Measurements from ENCODE around the gene PGM1. TPM values are rescaled to one million over a fixed set of nuclear protein-coding genes. Genes with fewer than 3 reads are reported as not detected.

The PGM1 gene
- total RNA-seq, 4 donors from 2014 or later = 49.4 to 73.9 (median 61.5) TPM

DNA sequence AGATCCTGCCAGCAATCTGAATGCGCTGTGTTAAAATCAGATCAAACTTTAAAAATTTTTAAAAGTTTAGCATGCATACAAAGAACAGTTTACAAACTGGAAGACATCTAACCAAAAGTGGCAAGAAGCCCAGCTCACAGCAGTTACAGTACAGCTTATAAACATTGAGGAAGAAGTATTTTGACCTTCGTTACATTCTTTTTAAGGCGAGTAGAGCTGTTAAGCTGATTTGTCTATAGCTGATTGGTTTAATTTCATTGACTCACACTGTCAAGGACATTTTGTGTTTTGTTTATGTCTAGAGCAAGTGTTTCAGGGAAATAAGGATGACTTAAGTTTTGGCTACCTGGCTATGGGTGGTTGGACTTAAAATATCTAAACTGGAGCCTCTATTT lies 3.0 kb upstream of the PGM1 start:
- Histone ChIP-seq H3K4me3 (no peak overlapping the region), H3K9me3 (no peaks in the 10 kb centered on the region), H3K27ac (replicated peaks in 1 of 4) (peak overlapping the region in 2 of 4 donors; percentile 16 to 27), H3K4me1 (peaks cover 5 to 25% (median 22%) of the 10 kb centered on the region in 4 donors), H3K27me3 (no peaks in the 10 kb centered on the region), H3K36me3 (no peaks in the 10 kb centered on the region)
- 41% methylated on average over 3 of the region's 3 CpGs for WGBS
- TF ChIP-seq POLR2A (IDR thresholded peaks at IDR 0.05; ENCODE audit: low read depth) = no peak
- no peak for TF ChIP-seq POLR2AphosphoS5 (IDR thresholded peaks at IDR 0.05)
- no peak for TF ChIP-seq EP300 (IDR thresholded peaks at IDR 0.05)
- TF ChIP-seq, protein P1, sequence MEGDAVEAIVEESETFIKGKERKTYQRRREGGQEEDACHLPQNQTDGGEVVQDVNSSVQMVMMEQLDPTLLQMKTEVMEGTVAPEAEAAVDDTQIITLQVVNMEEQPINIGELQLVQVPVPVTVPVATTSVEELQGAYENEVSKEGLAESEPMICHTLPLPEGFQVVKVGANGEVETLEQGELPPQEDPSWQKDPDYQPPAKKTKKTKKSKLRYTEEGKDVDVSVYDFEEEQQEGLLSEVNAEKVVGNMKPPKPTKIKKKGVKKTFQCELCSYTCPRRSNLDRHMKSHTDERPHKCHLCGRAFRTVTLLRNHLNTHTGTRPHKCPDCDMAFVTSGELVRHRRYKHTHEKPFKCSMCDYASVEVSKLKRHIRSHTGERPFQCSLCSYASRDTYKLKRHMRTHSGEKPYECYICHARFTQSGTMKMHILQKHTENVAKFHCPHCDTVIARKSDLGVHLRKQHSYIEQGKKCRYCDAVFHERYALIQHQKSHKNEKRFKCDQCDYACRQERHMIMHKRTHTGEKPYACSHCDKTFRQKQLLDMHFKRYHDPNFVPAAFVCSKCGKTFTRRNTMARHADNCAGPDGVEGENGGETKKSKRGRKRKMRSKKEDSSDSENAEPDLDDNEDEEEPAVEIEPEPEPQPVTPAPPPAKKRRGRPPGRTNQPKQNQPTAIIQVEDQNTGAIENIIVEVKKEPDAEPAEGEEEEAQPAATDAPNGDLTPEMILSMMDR (IDR thresholded peaks at IDR 0.05) = no peak
- intact Hi-C loops (cut with DNase I) = no loop called here
- no peak for DNase-seq (ENCODE audit: extremely low spot score)

DNA sequence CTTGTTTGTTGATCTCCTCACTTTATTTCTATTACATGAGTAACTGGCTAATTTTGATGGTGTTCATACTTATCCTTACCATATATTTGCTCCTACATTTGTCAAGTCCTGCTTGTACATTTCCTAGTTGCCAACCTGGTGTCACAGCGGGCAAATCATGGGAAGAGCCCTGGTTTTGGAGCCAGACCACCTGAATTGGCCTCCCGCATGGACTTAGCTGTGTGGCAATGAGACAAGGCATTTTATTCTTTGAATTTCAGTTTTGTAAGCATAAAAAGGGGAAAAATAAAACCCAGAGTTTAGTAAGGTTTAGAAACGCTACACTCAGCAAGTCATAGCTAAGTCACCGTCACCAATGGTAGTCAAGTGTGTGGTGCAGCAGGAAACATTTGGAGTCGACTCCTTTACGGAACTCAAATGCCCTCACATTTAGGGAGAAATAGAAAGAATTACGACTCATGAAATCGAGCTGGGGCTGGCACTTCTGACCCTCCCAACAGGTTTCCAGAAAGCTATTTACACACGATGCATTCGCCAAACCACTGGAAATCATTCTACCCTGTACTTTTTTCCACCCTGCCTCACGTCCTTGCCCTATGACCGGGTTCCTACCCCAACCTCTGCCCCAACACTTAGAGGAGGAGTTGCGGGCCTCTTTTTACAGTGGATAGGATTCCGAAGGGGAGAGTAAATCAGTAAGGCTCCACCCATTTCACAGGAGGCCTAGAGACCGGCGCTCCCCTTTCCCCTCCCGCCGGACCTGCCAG lies 492 bp upstream of the PGM1 start:
- TF ChIP-seq EP300 (IDR thresholded peaks at IDR 0.05) (no peak), POLR2AphosphoS5 (IDR thresholded peaks at IDR 0.05) (no peak), POLR2A (IDR thresholded peaks at IDR 0.05; ENCODE audit: low read depth) (no peak)
- TF ChIP-seq, protein P1 (IDR thresholded peaks at IDR 0.05) = no peak
- no peak for DNase-seq (ENCODE audit: extremely low spot score)
- Histone ChIP-seq H3K27me3 (no peaks in the 10 kb centered on the region), H3K27ac (replicated peaks in 1 of 4) (peak overlapping the region; percentile 89 to 93 (median 92)), H3K4me3 (peak overlapping the region; percentile 84 to 95 (median 91)), H3K36me3 (no peaks in the 10 kb centered on the region), H3K4me1 (peaks cover 8 to 25% (median 22%) of the 10 kb centered on the region in 4 donors), H3K9me3 (no peaks in the 10 kb centered on the region)
- 41% methylated on average over 14 of the region's 18 CpGs for WGBS
- intact Hi-C loops (cut with DNase I) = no loop called here

DNA sequence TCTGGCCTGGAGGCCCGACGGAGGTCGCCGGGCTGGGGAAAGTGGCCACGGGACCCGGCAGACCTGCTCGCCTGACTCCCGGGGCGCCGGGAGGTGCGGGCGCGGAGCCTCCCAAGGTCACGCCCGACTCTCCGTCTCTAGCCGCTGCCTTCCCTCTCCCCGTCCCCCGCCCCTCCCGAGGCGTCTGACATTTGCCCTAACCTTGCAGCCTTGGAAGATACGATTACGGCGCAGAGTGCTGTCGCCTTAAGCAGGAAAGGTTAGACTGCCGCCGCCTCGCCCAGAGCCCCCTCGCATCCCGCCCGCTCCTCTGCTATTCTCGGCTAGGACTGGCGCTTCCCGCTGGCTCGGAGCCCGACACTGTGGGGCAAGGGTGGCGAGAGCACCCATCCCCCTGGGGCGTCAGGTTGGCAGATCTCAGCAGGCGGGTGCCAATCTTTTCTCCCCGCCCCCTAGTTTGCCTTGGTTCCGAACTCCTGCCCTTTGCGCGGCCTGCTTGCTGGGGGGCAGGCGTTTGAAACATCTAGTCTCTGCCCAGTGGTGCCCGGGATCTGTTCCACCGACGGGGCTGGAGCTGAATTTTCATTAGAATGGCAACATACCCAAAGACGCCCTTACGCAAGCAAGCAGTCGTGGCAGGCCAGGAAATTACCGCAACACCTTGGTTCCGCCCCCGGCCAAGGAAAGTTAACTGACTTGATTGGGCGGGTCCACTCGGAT lies 835 bp downstream of the PGM1 start:
- intact Hi-C loops (cut with DNase I) = no loop called here
- no peak for DNase-seq (ENCODE audit: extremely low spot score)
- H3K9me3 ChIP-seq = no peaks in the 10 kb centered on the region
- peaks cover 8 to 25% (median 22%) of the 10 kb centered on the region in 4 donors for H3K4me1 ChIP-seq
- no peaks in the 10 kb centered on the region for H3K36me3 ChIP-seq
- H3K27me3 ChIP-seq = no peaks in the 10 kb centered on the region
- H3K4me3 ChIP-seq = peak overlapping the region; percentile 84 to 95 (median 91)
- 9% methylated on average over 34 of the region's 55 CpGs for WGBS
- peak overlapping the region; percentile 89 to 93 (median 92) for H3K27ac ChIP-seq (replicated peaks in 1 of 4)
- TF ChIP-seq, protein P1 (IDR thresholded peaks at IDR 0.05) = no peak
- TF ChIP-seq POLR2A (IDR thresholded peaks at IDR 0.05; ENCODE audit: low read depth) (no peak), EP300 (IDR thresholded peaks at IDR 0.05) (no peak), POLR2AphosphoS5 (IDR thresholded peaks at IDR 0.05) (peak in 1 of 2 donors; percentile 28)

DNA sequence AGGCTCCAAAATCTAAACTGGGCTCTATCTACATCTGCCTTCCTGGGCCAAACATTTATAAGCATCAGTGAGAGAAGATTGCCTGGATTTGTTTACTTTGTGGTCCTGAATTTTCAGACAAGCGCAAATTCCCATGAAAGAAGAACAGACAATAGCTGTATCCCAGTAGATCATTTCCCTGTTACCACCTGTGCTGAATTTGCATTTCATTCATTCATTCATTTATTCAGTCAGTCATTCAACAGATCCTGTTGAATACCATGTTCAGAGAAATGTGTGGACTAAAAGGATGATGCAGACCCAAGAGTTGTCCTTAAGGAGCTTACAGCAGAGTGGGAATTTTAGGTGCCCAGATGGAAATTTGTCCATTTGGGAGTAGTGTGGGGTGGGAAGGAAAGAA lies 2.2 kb downstream of the PGM1 start:
- Histone ChIP-seq H3K27ac (replicated peaks in 1 of 4) (no peak overlapping the region), H3K4me1 (peaks cover 5 to 17% (median 14%) of the 10 kb centered on the region in 4 donors), H3K4me3 (no peak overlapping the region), H3K9me3 (no peaks in the 10 kb centered on the region), H3K36me3 (no peaks in the 10 kb centered on the region), H3K27me3 (no peaks in the 10 kb centered on the region)
- 100% methylated on average over 1 of the region's 1 CpG for WGBS
- TF ChIP-seq POLR2A (IDR thresholded peaks at IDR 0.05; ENCODE audit: low read depth) = no peak
- intact Hi-C loops (cut with DNase I) = no loop called here
- DNase-seq (ENCODE audit: extremely low spot score) = no peak

DNA sequence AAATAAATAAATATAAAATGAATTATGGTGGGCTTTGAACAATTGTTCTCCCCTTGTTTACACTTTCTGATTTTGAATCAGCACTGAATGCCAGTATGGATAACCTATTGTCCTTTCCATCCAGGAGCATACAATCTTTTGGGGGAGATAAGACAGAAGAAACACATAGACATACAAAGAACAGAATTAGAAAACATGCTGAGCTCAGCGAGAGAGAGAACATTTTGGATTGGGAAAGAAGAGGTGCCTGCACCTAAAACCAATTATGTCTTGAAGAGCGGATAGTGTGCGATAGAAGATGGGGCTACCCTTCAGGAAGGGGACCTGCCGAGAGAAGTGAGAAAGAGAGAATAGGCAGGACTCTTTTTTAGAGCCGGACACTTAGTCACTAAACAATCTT lies 6.6 kb downstream of the PGM1 start:
- TF ChIP-seq, protein P1 (IDR thresholded peaks at IDR 0.05) = no peak
- no peak for TF ChIP-seq POLR2A (IDR thresholded peaks at IDR 0.05; ENCODE audit: low read depth)
- no peaks in the 10 kb centered on the region for H3K9me3 ChIP-seq
- H3K27ac ChIP-seq (replicated peaks in 1 of 4) = no peak overlapping the region
- whole genome bisulfite sequencing = 95% methylated on average over 5 of the region's 5 CpGs
- H3K36me3 ChIP-seq = no peaks in the 10 kb centered on the region
- no peak for DNase-seq (ENCODE audit: extremely low spot score)
- peaks cover 0 to 9% (median 0%) of the 10 kb centered on the region in 4 donors for H3K4me1 ChIP-seq
- H3K27me3 ChIP-seq = no peaks in the 10 kb centered on the region
- no peak overlapping the region for H3K4me3 ChIP-seq
- intact Hi-C loops (cut with DNase I) = no loop called here
